ENCODE data around the gene AMH. TPM values are rescaled to one million over a fixed set of nuclear protein-coding genes. Genes with fewer than 3 reads are reported as not detected.

The AMH gene
- polyA plus RNA-seq, 2 of the 4 experiments (the other 2 are of a cell fraction): 3.0 to 12.0 TPM

GRCh38 chr19:2230033-2230531, 19.0 kb upstream of the AMH start:
- TF ChIP-seq FOSB (CRISPR knock-in tag; IDR thresholded peaks at IDR 0.05): no peak
- no peak for TF ChIP-seq ZFP36 (IDR thresholded peaks at IDR 0.05; ENCODE audit: borderline replicate concordance, partially characterized antibody)
- no peak for TF ChIP-seq HES2 (IDR thresholded peaks at IDR 0.05)
- no peak for TF ChIP-seq RCOR1 (IDR thresholded peaks at IDR 0.05; ENCODE audit: low read depth, low read length)
- no peak for TF ChIP-seq FOSL2 (IDR thresholded peaks at IDR 0.05)
- no peak for TF ChIP-seq FOSL2 (CRISPR knock-in tag; IDR thresholded peaks at IDR 0.05)
- TF ChIP-seq MAFK (IDR thresholded peaks at IDR 0.05; ENCODE audit: partially characterized antibody): no peak
- no peak for TF ChIP-seq GATA3 (IDR thresholded peaks at IDR 0.05; ENCODE audit: borderline replicate concordance)
- TF ChIP-seq JUN (IDR thresholded peaks at IDR 0.05): no peak
- no peak for TF ChIP-seq HDAC2 (IDR thresholded peaks at IDR 0.05)
- no peak for TF ChIP-seq PBX3 (IDR thresholded peaks at IDR 0.05)
- no peak for TF ChIP-seq HOXA7 (CRISPR knock-in tag; IDR thresholded peaks at IDR 0.05)
- TF ChIP-seq MAZ (IDR thresholded peaks at IDR 0.05; ENCODE audit: borderline replicate concordance, low read depth, low read length): no peak
- TF ChIP-seq HOXB13 (CRISPR knock-in tag; IDR thresholded peaks at IDR 0.05; ENCODE audit: low read depth): no peak
- TF ChIP-seq SMC3 (IDR thresholded peaks at IDR 0.05): no peak
- no peak for TF ChIP-seq EHMT2 (IDR thresholded peaks at IDR 0.05; ENCODE audit: low read depth)
- no peak for TF ChIP-seq CBX2 (IDR thresholded peaks at IDR 0.05; ENCODE audit: borderline replicate concordance, low read depth)
- TF ChIP-seq RNF2 (IDR thresholded peaks at IDR 0.05; ENCODE audit: borderline replicate concordance, low read depth): no peak
- no peak overlapping the region for H3K4me2 ChIP-seq
- no peak for DNase-seq (ENCODE audit: low read depth in 1 of 2, low spot score in 1 of 2)
- no peak for FAIRE-seq
- no peak for ATAC-seq
- no peaks in the 10 kb centered on the region for H3K9me3 ChIP-seq
- ChIA-PET POLR2A (no interaction called here), CTCF (interaction anchor here (1.0 kb wide), 1 partner anchor 27 kb away, joined by 3 read pairs; no protein-coding TSS in a partner anchor)
- H3K4me3 ChIP-seq: no peak overlapping the region
- no peak overlapping the region for H3K27ac ChIP-seq
- H3K4me1 ChIP-seq: no peaks in the 10 kb centered on the region; the same call in 2 of the 3 replicates
- 92% methylated on average over 32 of the region's 43 CpGs for WGBS (ENCODE audit: missing lambda C conversion rate)

GRCh38 chr19:2230807-2231533, 18.2 kb upstream of the AMH start:
- no peak for FAIRE-seq
- H3K27ac ChIP-seq: peak overlapping the region in 1 of 2 experiments; percentile 8; a peak in 1 of 6 replicates
- no peaks in the 10 kb centered on the region for H3K9me3 ChIP-seq
- ATAC-seq: peak; percentile 15 to 16; a peak in 3 of 6 replicates
- no peak overlapping the region for H3K4me3 ChIP-seq
- DNase-seq (ENCODE audit: low read depth in 1 of 2, low spot score in 1 of 2): no peak
- H3K4me2 ChIP-seq: no peak overlapping the region
- ChIA-PET POLR2A (no interaction called here), CTCF (interaction anchor here (1.0 to 1.1 kb wide), 3 partner anchors 75 to 211 kb away, joined by 3 read pairs; no protein-coding TSS in a partner anchor)
- WGBS (ENCODE audit: missing lambda C conversion rate): 72% methylated on average over 9 of the region's 12 CpGs
- no peaks in the 10 kb centered on the region; the same call in 2 of the 3 replicates for H3K4me1 ChIP-seq
- TF ChIP-seq CHD4 (IDR thresholded peaks at IDR 0.05; ENCODE audit: borderline replicate concordance): no peak
- no peak for TF ChIP-seq ZC3H11A (IDR thresholded peaks at IDR 0.05)
- 0 out of 2 replicates have a peak, but pooled peaks have one; percentile 3 for TF ChIP-seq POLR2AphosphoS2 (conservative IDR thresholded peaks at IDR 0.05; ENCODE audit: low read length)
- no peak for TF ChIP-seq EHMT2 (IDR thresholded peaks at IDR 0.05; ENCODE audit: low read depth)
- TF ChIP-seq HEYL (CRISPR knock-in tag; IDR thresholded peaks at IDR 0.05): no peak

- POLR2A ChIA-PET: no interaction called here
- H3K4me1 ChIP-seq: no peaks in the 10 kb centered on the region; the same call in 2 of the 3 replicates
- H3K9me3 ChIP-seq: no peaks in the 10 kb centered on the region
- 0 out of 6 replicates have a peak overlapping the region, but pooled peaks of 1 of the 2 experiments have one; percentile 1 for H3K27ac ChIP-seq
- DNase-seq (ENCODE audit: low read depth in 1 of 2, low spot score in 1 of 2): peak in 1 of 2 experiments; percentile 34
- CTCF ChIA-PET: interaction anchor here (1.0 to 1.1 kb wide), 3 partner anchors 76 to 212 kb away, joined by 3 read pairs; no protein-coding TSS in a partner anchor
- no peak for FAIRE-seq
- no peak overlapping the region for H3K4me3 ChIP-seq
- ATAC-seq: peak; percentile 15; a peak in 3 of 6 replicates
- H3K4me2 ChIP-seq: no peak overlapping the region
- WGBS (ENCODE audit: missing lambda C conversion rate): 86% methylated on average over 10 of the region's 21 CpGs
- 0 out of 5 replicates have a peak, but pooled peaks of 1 of the 2 experiments have one; percentile 9 for TF ChIP-seq JUN (IDR thresholded peaks at IDR 0.05)
- no peak for TF ChIP-seq ATOH8 (CRISPR knock-in tag; IDR thresholded peaks at IDR 0.05; ENCODE audit: low read depth)
- TF ChIP-seq GATA3 (IDR thresholded peaks at IDR 0.05; ENCODE audit: borderline replicate concordance): no peak
- TF ChIP-seq MAX (IDR thresholded peaks at IDR 0.05): no peak
- TF ChIP-seq MYC (IDR thresholded peaks at IDR 0.05; ENCODE audit: borderline replicate concordance, low read length): no peak
- no peak for TF ChIP-seq CEBPB (IDR thresholded peaks at IDR 0.05)
- no peak for TF ChIP-seq PHF8 (IDR thresholded peaks at IDR 0.05; ENCODE audit: borderline replicate concordance, low read depth)
- TF ChIP-seq PBX3 (IDR thresholded peaks at IDR 0.05): peak; percentile 11; the same call in 1 of the 2 replicates
These were observed 17.4 kb upstream of the AMH start for GRCh38 chr19:2231621-2232221.

All from A549 (cell line).